Astrocyte (in vitro differentiated cells and primary cell): ENCODE results near the gene CD99L2. TPM values are rescaled to one million over a fixed set of nuclear protein-coding genes. Genes with fewer than 3 reads are reported as not detected.

Experiments used
- DNase-seq: peaks from one replicate; pipeline ENCODE4 v3.0.0-alpha.2; 2010; ENCODE audit warnings: low read depth
- FAIRE-seq: peaks from 2 replicates; lab custom pipeline; 2011; peaks lifted over from hg19 to GRCh38; lab: Jason Lieb, UNC
- H2AFZ ChIP-seq: 2 replicates; pipeline ENCODE4 v1.6.0; 2012; ENCODE audit warnings: low read depth, low read length, inconsistent platforms
- H3K27ac ChIP-seq: 2 replicates; pipeline ENCODE4 v1.5.1; 2011; ENCODE audit warnings: low read depth, low read length, inconsistent platforms
- H3K27me3 ChIP-seq: 2 replicates; pipeline ENCODE4 v1.6.0; 2011; ENCODE audit warnings: low read length, inconsistent platforms; ENCODE audit not compliant: insufficient read depth
- H3K36me3 ChIP-seq: 2 replicates; pipeline ENCODE4 v1.5.1; 2011; ENCODE audit warnings: low read length, inconsistent platforms; ENCODE audit not compliant: insufficient read depth
- H3K4me1 ChIP-seq: 2 replicates; pipeline ENCODE4 v1.5.1; 2011; ENCODE audit warnings: low read length, inconsistent platforms; ENCODE audit not compliant: insufficient read depth
- H3K4me2 ChIP-seq: 2 replicates; pipeline ENCODE4 v1.6.0; 2012; ENCODE audit warnings: low read length, inconsistent platforms
- H3K4me3 ChIP-seq: 2 replicates; pipeline ENCODE4 v1.5.1; 2011; ENCODE audit warnings: low read depth, mild to moderate bottlenecking, low read length, inconsistent platforms; ENCODE audit not compliant: insufficient read depth
- H3K79me2 ChIP-seq: 2 replicates; pipeline ENCODE4 v1.6.0; 2012; ENCODE audit warnings: mild to moderate bottlenecking, low read length, inconsistent platforms; ENCODE audit not compliant: insufficient read depth
- H3K9ac ChIP-seq: 2 replicates; pipeline ENCODE4 v1.6.0; 2012; ENCODE audit warnings: mild to moderate bottlenecking, low read length, inconsistent platforms
- H3K9me3 ChIP-seq: 2 replicates; pipeline ENCODE4 v1.5.1; 2012; ENCODE audit warnings: low read depth, mild to moderate bottlenecking, low read length, inconsistent platforms; ENCODE audit not compliant: insufficient read depth
- H4K20me1 ChIP-seq: 2 replicates; pipeline ENCODE4 v1.6.0; 2012; ENCODE audit warnings: low read length, inconsistent platforms; ENCODE audit not compliant: insufficient read depth
- H3K27ac Mint-ChIP-seq: one replicate; pipeline ENCODE4 v1.8.0; 2021; ENCODE audit warnings: mild to moderate bottlenecking, mixed read lengths; ENCODE audit not compliant: unreplicated experiment
- H3K27me3 Mint-ChIP-seq: one replicate; pipeline ENCODE4 v1.8.0; 2021; ENCODE audit warnings: low read depth, mixed read lengths; ENCODE audit not compliant: unreplicated experiment
- H3K36me3 Mint-ChIP-seq: one replicate; pipeline ENCODE4 v1.8.0; 2021; ENCODE audit warnings: low read depth, mixed read lengths; ENCODE audit not compliant: unreplicated experiment
- H3K4me1 Mint-ChIP-seq: one replicate; pipeline ENCODE4 v1.8.0; 2021; ENCODE audit warnings: low read depth, mixed read lengths; ENCODE audit not compliant: unreplicated experiment
- H3K4me3 Mint-ChIP-seq: one replicate; pipeline ENCODE4 v1.8.0; 2021; ENCODE audit warnings: mild to moderate bottlenecking, moderate library complexity, mixed read lengths; ENCODE audit not compliant: unreplicated experiment
- H3K9me3 Mint-ChIP-seq: one replicate; pipeline ENCODE4 v1.8.0; 2021; ENCODE audit warnings: mild to moderate bottlenecking, mixed read lengths; ENCODE audit not compliant: unreplicated experiment
- EZH2 ChIP-seq: IDR thresholded peaks from 2 replicates; pipeline ENCODE4 v1.6.1; 2012; ENCODE audit warnings: mild to moderate bottlenecking, low read length, inconsistent platforms; ENCODE audit not compliant: insufficient read depth
- total RNA-seq: library from RNA; stranded (reverse); gene quantifications from 2 replicates; pipeline ENCODE4 v1.2.1, GENCODE V29; 2021
- TF ChIP-seq, protein P1 (sequence below): IDR thresholded peaks from 2 replicates; pipeline ENCODE4 v1.5.1; 2011; ENCODE audit warnings: low read depth, mild to moderate bottlenecking, inconsistent platforms, low read length, moderate library complexity; ENCODE audit not compliant: insufficient read depth

CD99L2 gene
- total RNA-seq, 1 donor from 2014 or later, result 38.4 TPM

GRCh38 chrX:150933945-150934350, 35.5 kb upstream of the CD99L2 start:
- H2AFZ ChIP-seq, result no peak overlapping the region
- no peaks in the 10 kb centered on the region for H3K9me3 ChIP-seq
- peak overlapping the region; percentile 84 for H3K27ac Mint-ChIP-seq
- no peaks in the 10 kb centered on the region for H4K20me1 ChIP-seq
- TF ChIP-seq EZH2, result no peak
- TF ChIP-seq, protein P1, sequence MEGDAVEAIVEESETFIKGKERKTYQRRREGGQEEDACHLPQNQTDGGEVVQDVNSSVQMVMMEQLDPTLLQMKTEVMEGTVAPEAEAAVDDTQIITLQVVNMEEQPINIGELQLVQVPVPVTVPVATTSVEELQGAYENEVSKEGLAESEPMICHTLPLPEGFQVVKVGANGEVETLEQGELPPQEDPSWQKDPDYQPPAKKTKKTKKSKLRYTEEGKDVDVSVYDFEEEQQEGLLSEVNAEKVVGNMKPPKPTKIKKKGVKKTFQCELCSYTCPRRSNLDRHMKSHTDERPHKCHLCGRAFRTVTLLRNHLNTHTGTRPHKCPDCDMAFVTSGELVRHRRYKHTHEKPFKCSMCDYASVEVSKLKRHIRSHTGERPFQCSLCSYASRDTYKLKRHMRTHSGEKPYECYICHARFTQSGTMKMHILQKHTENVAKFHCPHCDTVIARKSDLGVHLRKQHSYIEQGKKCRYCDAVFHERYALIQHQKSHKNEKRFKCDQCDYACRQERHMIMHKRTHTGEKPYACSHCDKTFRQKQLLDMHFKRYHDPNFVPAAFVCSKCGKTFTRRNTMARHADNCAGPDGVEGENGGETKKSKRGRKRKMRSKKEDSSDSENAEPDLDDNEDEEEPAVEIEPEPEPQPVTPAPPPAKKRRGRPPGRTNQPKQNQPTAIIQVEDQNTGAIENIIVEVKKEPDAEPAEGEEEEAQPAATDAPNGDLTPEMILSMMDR, result no peak
- no peaks in the 10 kb centered on the region for H3K36me3 Mint-ChIP-seq
- no peaks in the 10 kb centered on the region for H3K27me3 ChIP-seq
- peaks cover 6% of the 10 kb centered on the region for H3K4me1 Mint-ChIP-seq
- no peak overlapping the region for H3K4me3 Mint-ChIP-seq
- no peaks in the 10 kb centered on the region for H3K27me3 Mint-ChIP-seq
- FAIRE-seq (no peak), DNase-seq (peak; percentile 38)
- no peak overlapping the region for H3K4me3 ChIP-seq
- H3K79me2 ChIP-seq, result no peaks in the 10 kb centered on the region
- no peaks in the 10 kb centered on the region for H3K36me3 ChIP-seq
- H3K4me2 ChIP-seq, result no peak overlapping the region
- no peak overlapping the region for H3K27ac ChIP-seq
- H3K9ac ChIP-seq, result no peak overlapping the region
- H3K9me3 Mint-ChIP-seq, result no peaks in the 10 kb centered on the region
- H3K4me1 ChIP-seq, result no peaks in the 10 kb centered on the region

GRCh38 chrX:150929058-150929457, 30.6 kb upstream of the CD99L2 start:
- no peak overlapping the region for H3K4me3 ChIP-seq
- H3K27ac Mint-ChIP-seq, result no peak overlapping the region
- DNase-seq, result no peak

GRCh38 chrX:150926791-150927190, 28.3 kb upstream of the CD99L2 start:
- H3K79me2 ChIP-seq, result no peaks in the 10 kb centered on the region
- TF ChIP-seq EZH2, result no peak
- TF ChIP-seq, protein P1, result no peak
- FAIRE-seq, result peak; percentile 52

More at GRCh38 chrX:150929058-150929457, 30.6 kb upstream of the CD99L2 start:
- Histone ChIP-seq H3K9ac (no peak overlapping the region), H2AFZ (no peak overlapping the region), H3K79me2 (no peaks in the 10 kb centered on the region), H3K36me3 (no peaks in the 10 kb centered on the region), H3K4me2 (no peak overlapping the region), H3K27ac (no peak overlapping the region), H4K20me1 (no peaks in the 10 kb centered on the region), H3K4me1 (no peaks in the 10 kb centered on the region), H3K27me3 (no peaks in the 10 kb centered on the region), H3K9me3 (no peaks in the 10 kb centered on the region)
- no peak for TF ChIP-seq EZH2
- TF ChIP-seq, protein P1, result no peak
- FAIRE-seq, result peak; percentile 81
- H3K36me3 Mint-ChIP-seq, result no peaks in the 10 kb centered on the region
- no peaks in the 10 kb centered on the region for H3K9me3 Mint-ChIP-seq
- no peaks in the 10 kb centered on the region for H3K27me3 Mint-ChIP-seq
- no peak overlapping the region for H3K4me3 Mint-ChIP-seq
- H3K4me1 Mint-ChIP-seq, result peaks cover 3% of the 10 kb centered on the region

More at GRCh38 chrX:150926791-150927190, 28.3 kb upstream of the CD99L2 start:
- H3K36me3 Mint-ChIP-seq, result no peaks in the 10 kb centered on the region
- Histone ChIP-seq H4K20me1 (no peaks in the 10 kb centered on the region), H3K27ac (no peak overlapping the region), H3K4me1 (no peaks in the 10 kb centered on the region), H3K36me3 (no peaks in the 10 kb centered on the region), H3K4me3 (no peak overlapping the region), H3K27me3 (no peaks in the 10 kb centered on the region), H2AFZ (no peak overlapping the region), H3K9ac (no peak overlapping the region), H3K9me3 (no peaks in the 10 kb centered on the region), H3K4me2 (no peak overlapping the region)
- no peak for DNase-seq
- no peaks in the 10 kb centered on the region for H3K27me3 Mint-ChIP-seq
- no peaks in the 10 kb centered on the region for H3K9me3 Mint-ChIP-seq
- peaks cover 2% of the 10 kb centered on the region for H3K4me1 Mint-ChIP-seq
- no peak overlapping the region for H3K4me3 Mint-ChIP-seq
- H3K27ac Mint-ChIP-seq, result no peak overlapping the region
